ENCODE results near the gene TM7SF3. TPM values are rescaled to one million over a fixed set of nuclear protein-coding genes. Genes with fewer than 3 reads are reported as not detected.

The TM7SF3 gene
- total and polyA plus RNA-seq, 2 experiments from 2014 or later: 51.8 to 55.8 TPM

- H3K27me3 ChIP-seq (replicated peaks; ENCODE audit: insufficient read depth): no peaks in the 10 kb centered on the region
- WGBS, 2 experiments (ENCODE audit: low coverage in 1 of 2, low lambda C conversion rate in 2 of 2, missing lambda C conversion rate in 2 of 2): 96 to 100% methylated on average over 1 of the region's 1 CpG
- H2AFZ ChIP-seq: no peak overlapping the region
- in situ Hi-C loops (cut with MboI): no loop called here
- no peaks in the 10 kb centered on the region for H3K36me3 ChIP-seq (ENCODE audit: low read depth)
- H4K20me1 ChIP-seq (ENCODE audit: insufficient read depth): peaks cover 8% of the 10 kb centered on the region; the same call in 1 of the 2 replicates
- no peak overlapping the region for H3K4me3 ChIP-seq
- H3K4me1 ChIP-seq (ENCODE audit: insufficient read depth): no peaks in the 10 kb centered on the region
- H3K9me2 ChIP-seq (ENCODE audit: insufficient read depth): no peaks in the 10 kb centered on the region
- no peak overlapping the region for H3K27ac ChIP-seq
- TF ChIP-seq EZH2phosphoT487 (IDR thresholded peaks at IDR 0.05; ENCODE audit: insufficient read depth, low read depth): no peak
- no peak for TF ChIP-seq EZH2 (IDR thresholded peaks at IDR 0.05; ENCODE audit: insufficient read depth, poor library complexity, severe bottlenecking)
- no peak for DNase-seq
- H3K4me2 ChIP-seq (ENCODE audit: unreplicated experiment): no peak overlapping the region
- peaks cover 100% of the 10 kb centered on the region for H3K79me2 ChIP-seq (ENCODE audit: insufficient read depth)
- H3K9me3 ChIP-seq (ENCODE audit: low read depth): no peaks in the 10 kb centered on the region
- peaks cover 7% of the 10 kb centered on the region; the same call in 1 of the 2 replicates for H3F3A ChIP-seq (ENCODE audit: insufficient read depth)
- no peak overlapping the region for H3K9ac ChIP-seq
Measured at GRCh38 chr12:26948309-26948708, 65.9 kb downstream of the TM7SF3 start.

DNA sequence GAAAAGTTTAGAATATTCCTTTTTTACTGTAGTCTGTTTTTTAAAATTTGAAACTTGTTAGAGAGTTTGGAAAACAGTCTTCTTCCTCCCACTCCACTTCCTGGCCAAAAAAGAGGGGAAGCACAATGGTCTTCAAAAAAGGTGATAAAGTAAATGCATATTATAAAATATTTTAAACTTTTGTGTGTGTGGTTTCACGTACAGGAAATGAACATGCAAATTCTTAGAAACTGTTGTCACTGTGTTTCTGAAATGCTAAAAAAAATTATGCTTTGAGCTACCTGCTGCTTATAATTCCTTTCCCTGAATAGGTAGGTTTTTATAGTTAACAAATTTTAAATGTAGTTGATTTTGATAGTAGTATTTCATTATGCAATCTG is 73.0 kb downstream of the TM7SF3 start:
- Histone ChIP-seq H3K4me1 (ENCODE audit: insufficient read depth) (peaks cover 41% of the 10 kb centered on the region), H3K27ac (peak overlapping the region; percentile 91), H4K20me1 (ENCODE audit: insufficient read depth) (no peaks in the 10 kb centered on the region), H2AFZ (no peak overlapping the region), H3F3A (ENCODE audit: insufficient read depth) (peaks cover 54% of the 10 kb centered on the region), H3K79me2 (ENCODE audit: insufficient read depth) (peaks cover 93% of the 10 kb centered on the region), H3K4me2 (ENCODE audit: unreplicated experiment) (peak overlapping the region; percentile 98), H3K27me3 (replicated peaks; ENCODE audit: insufficient read depth) (no peaks in the 10 kb centered on the region), H3K4me3 (peak overlapping the region; percentile 100), H3K9me3 (ENCODE audit: low read depth) (no peaks in the 10 kb centered on the region), H3K36me3 (ENCODE audit: low read depth) (no peaks in the 10 kb centered on the region), H3K9ac (peak overlapping the region; percentile 92), H3K9me2 (ENCODE audit: insufficient read depth) (no peaks in the 10 kb centered on the region)
- peak; percentile 21 for DNase-seq
- WGBS, 2 experiments (ENCODE audit: low coverage in 1 of 2, low lambda C conversion rate in 2 of 2, missing lambda C conversion rate in 2 of 2): 7 to 10% methylated on average over 1 of the region's 1 CpG
- no peak for TF ChIP-seq EZH2phosphoT487 (IDR thresholded peaks at IDR 0.05; ENCODE audit: insufficient read depth, low read depth)
- TF ChIP-seq EZH2 (IDR thresholded peaks at IDR 0.05; ENCODE audit: insufficient read depth, poor library complexity, severe bottlenecking): no peak
- in situ Hi-C loops (cut with MboI): no loop called here

DNA sequence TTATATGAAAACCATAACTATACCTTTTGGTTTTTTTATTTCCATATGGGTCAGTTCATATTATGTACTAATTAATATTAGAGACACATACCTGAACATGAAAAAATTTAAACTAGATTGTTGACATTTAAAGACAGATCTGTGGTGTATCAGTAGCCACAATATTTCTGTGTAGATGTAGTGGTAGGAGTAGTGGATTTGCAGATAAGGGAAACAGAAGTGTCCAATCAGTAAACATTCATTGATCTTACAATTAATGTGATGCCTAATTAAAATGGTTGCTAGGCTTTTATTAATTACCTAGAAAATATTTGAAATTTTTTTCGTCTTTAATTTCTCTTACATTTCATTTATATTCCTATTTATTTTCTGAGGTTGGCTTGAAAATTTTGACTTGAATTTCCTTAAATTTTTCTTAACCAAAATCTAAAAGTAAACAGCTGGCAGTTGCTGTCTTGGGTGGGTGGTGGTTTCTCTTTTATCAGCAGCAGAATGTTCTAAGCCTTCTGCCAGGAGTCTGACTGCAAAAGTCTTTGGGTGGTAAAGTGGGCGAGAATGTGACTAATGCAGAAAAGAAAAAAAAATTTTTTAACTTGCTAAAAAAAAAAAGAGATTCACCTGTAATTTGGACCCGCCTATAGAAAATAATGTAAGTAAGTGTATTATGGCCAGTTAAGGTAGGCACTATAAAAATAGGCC is 73.5 kb downstream of the TM7SF3 start:
- DNase-seq: peak; percentile 73

DNA sequence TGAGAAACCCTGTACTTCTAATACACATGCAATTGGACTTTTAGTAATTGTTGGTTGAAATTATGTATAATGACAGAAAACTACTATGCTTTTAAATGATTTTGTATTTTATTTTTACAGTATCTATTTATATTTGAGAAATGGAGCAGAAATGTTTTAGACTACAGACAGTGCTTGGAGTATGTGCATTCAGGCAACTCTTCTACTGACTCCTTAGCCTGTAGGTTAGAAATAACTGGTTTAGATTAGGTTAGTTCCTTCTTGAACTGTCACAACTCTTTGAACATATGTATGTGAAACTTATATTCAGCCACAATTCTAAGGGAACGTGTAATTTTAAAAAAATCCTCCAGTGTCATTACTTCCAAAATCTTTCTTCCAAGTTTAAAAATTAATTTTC is 74.2 kb downstream of the TM7SF3 start:
- TF ChIP-seq EZH2phosphoT487 (IDR thresholded peaks at IDR 0.05; ENCODE audit: insufficient read depth, low read depth) (no peak), EZH2 (IDR thresholded peaks at IDR 0.05; ENCODE audit: insufficient read depth, poor library complexity, severe bottlenecking) (no peak)
- Histone ChIP-seq H3K79me2 (ENCODE audit: insufficient read depth) (peaks cover 93% of the 10 kb centered on the region), H3K4me2 (ENCODE audit: unreplicated experiment) (peak overlapping the region; percentile 98), H3K4me1 (ENCODE audit: insufficient read depth) (peaks cover 51% of the 10 kb centered on the region), H3K36me3 (ENCODE audit: low read depth) (no peaks in the 10 kb centered on the region), H3K9me3 (ENCODE audit: low read depth) (no peaks in the 10 kb centered on the region), H4K20me1 (ENCODE audit: insufficient read depth) (no peaks in the 10 kb centered on the region), H3F3A (ENCODE audit: insufficient read depth) (peaks cover 49% of the 10 kb centered on the region), H3K9me2 (ENCODE audit: insufficient read depth) (no peaks in the 10 kb centered on the region), H3K27me3 (replicated peaks; ENCODE audit: insufficient read depth) (no peaks in the 10 kb centered on the region), H2AFZ (peak overlapping the region; percentile 34; the same call in 1 of the 2 replicates), H3K27ac (peak overlapping the region; percentile 91), H3K4me3 (peak overlapping the region; percentile 100), H3K9ac (peak overlapping the region; percentile 92)
- WGBS, 2 experiments (ENCODE audit: low coverage in 1 of 2, low lambda C conversion rate in 2 of 2, missing lambda C conversion rate in 2 of 2): 4 to 18% methylated on average over 1 of the region's 1 CpG
- in situ Hi-C loops (cut with MboI): no loop called here
- DNase-seq: peak; percentile 9

More for the DNA sequence above, 73.5 kb downstream of the TM7SF3 start:
- no peaks in the 10 kb centered on the region for H3K9me3 ChIP-seq (ENCODE audit: low read depth)
- H3F3A ChIP-seq (ENCODE audit: insufficient read depth): peaks cover 54% of the 10 kb centered on the region
- H3K9ac ChIP-seq: peak overlapping the region; percentile 92
- no peak overlapping the region for H2AFZ ChIP-seq
- H3K36me3 ChIP-seq (ENCODE audit: low read depth): no peaks in the 10 kb centered on the region
- peak overlapping the region; percentile 98 for H3K4me2 ChIP-seq (ENCODE audit: unreplicated experiment)
- H3K9me2 ChIP-seq (ENCODE audit: insufficient read depth): no peaks in the 10 kb centered on the region
- TF ChIP-seq EZH2phosphoT487 (IDR thresholded peaks at IDR 0.05; ENCODE audit: insufficient read depth, low read depth): no peak
- no peak for TF ChIP-seq EZH2 (IDR thresholded peaks at IDR 0.05; ENCODE audit: insufficient read depth, poor library complexity, severe bottlenecking)
- peak overlapping the region; percentile 100 for H3K4me3 ChIP-seq
- 30 to 34% methylated on average over 3 of the region's 3 CpGs for WGBS, 2 experiments (ENCODE audit: low coverage in 1 of 2, low lambda C conversion rate in 2 of 2, missing lambda C conversion rate in 2 of 2)
- no peaks in the 10 kb centered on the region for H3K27me3 ChIP-seq (replicated peaks; ENCODE audit: insufficient read depth)
- in situ Hi-C loops (cut with MboI): no loop called here
- no peaks in the 10 kb centered on the region for H4K20me1 ChIP-seq (ENCODE audit: insufficient read depth)
- peaks cover 47% of the 10 kb centered on the region for H3K4me1 ChIP-seq (ENCODE audit: insufficient read depth)
- peaks cover 93% of the 10 kb centered on the region for H3K79me2 ChIP-seq (ENCODE audit: insufficient read depth)
- H3K27ac ChIP-seq: peak overlapping the region; percentile 91

All from GM23248 (cell line).